Measurements from ENCODE around the gene ATG2A.

The ATG2A gene

GRCh38 chr11:64870176-64870892 is 46.7 kb downstream of the ATG2A start:
- peak; percentile 86 to 91 for DNase-seq
- TF ChIP-seq POLR2A (IDR thresholded peaks at IDR 0.05; ENCODE audit: low read length) (peak; percentile 30), GATA1 (IDR thresholded peaks at IDR 0.05; ENCODE audit: low read depth, low read length) (no peak)

- TF ChIP-seq POLR2A (IDR thresholded peaks at IDR 0.05; ENCODE audit: low read length) = no peak
- no peak for TF ChIP-seq GATA1 (IDR thresholded peaks at IDR 0.05; ENCODE audit: low read depth, low read length)
- no peak for DNase-seq
Observed at GRCh38 chr11:64869571-64870175, 47.3 kb downstream of the ATG2A start.

GRCh38 chr11:64868904-64869570 is 48.0 kb downstream of the ATG2A start:
- TF ChIP-seq POLR2A (IDR thresholded peaks at IDR 0.05; ENCODE audit: low read length) = no peak
- no peak for TF ChIP-seq GATA1 (IDR thresholded peaks at IDR 0.05; ENCODE audit: low read depth, low read length)
- no peak for DNase-seq

GRCh38 chr11:64867748-64868462 is 49.1 kb downstream of the ATG2A start:
- no peak for TF ChIP-seq POLR2A (IDR thresholded peaks at IDR 0.05; ENCODE audit: low read length)
- TF ChIP-seq GATA1 (IDR thresholded peaks at IDR 0.05; ENCODE audit: low read depth, low read length) = no peak
- DNase-seq = no peak

- TF ChIP-seq POLR2A (IDR thresholded peaks at IDR 0.05; ENCODE audit: low read length) (no peak), GATA1 (IDR thresholded peaks at IDR 0.05; ENCODE audit: low read depth, low read length) (no peak)
- DNase-seq = no peak
Observed at GRCh38 chr11:64866173-64866491, 50.9 kb downstream of the ATG2A start.

- no peak for DNase-seq
- no peak for TF ChIP-seq POLR2A (IDR thresholded peaks at IDR 0.05; ENCODE audit: low read length)
- TF ChIP-seq GATA1 (IDR thresholded peaks at IDR 0.05; ENCODE audit: low read depth, low read length) = no peak
Observed at GRCh38 chr11:64865286-64866172, 51.5 kb downstream of the ATG2A start.

- DNase-seq = no peak
- no peak for TF ChIP-seq GATA1 (IDR thresholded peaks at IDR 0.05; ENCODE audit: low read depth, low read length)
- no peak for TF ChIP-seq POLR2A (IDR thresholded peaks at IDR 0.05; ENCODE audit: low read length)
Observed at GRCh38 chr11:64864473-64865285, 52.3 kb downstream of the ATG2A start.

GRCh38 chr11:64864135-64864472 is 52.9 kb downstream of the ATG2A start:
- no peak for DNase-seq
- no peak for TF ChIP-seq POLR2A (IDR thresholded peaks at IDR 0.05; ENCODE audit: low read length)
- TF ChIP-seq GATA1 (IDR thresholded peaks at IDR 0.05; ENCODE audit: low read depth, low read length) = no peak

GRCh38 chr11:64863391-64864060 is 53.5 kb downstream of the ATG2A start:
- TF ChIP-seq GATA1 (IDR thresholded peaks at IDR 0.05; ENCODE audit: low read depth, low read length) (no peak), POLR2A (IDR thresholded peaks at IDR 0.05; ENCODE audit: low read length) (no peak)
- no peak for DNase-seq

GRCh38 chr11:64862987-64863390 is 54.0 kb downstream of the ATG2A start:
- no peak for DNase-seq
- TF ChIP-seq POLR2A (IDR thresholded peaks at IDR 0.05; ENCODE audit: low read length) (no peak), GATA1 (IDR thresholded peaks at IDR 0.05; ENCODE audit: low read depth, low read length) (no peak)

GRCh38 chr11:64861227-64861975 is 55.6 kb downstream of the ATG2A start:
- no peak for DNase-seq
- TF ChIP-seq POLR2A (IDR thresholded peaks at IDR 0.05; ENCODE audit: low read length) (no peak), GATA1 (IDR thresholded peaks at IDR 0.05; ENCODE audit: low read depth, low read length) (no peak)

All from erythroblast (primary cell).